MV-4-11 (cell line): ENCODE data around the gene NR4A3.

Experiments
- DNase-seq: peaks from one replicate; lab custom pipeline; 2025; lab: John Stamatoyannopoulos, UW

Gene NR4A3

GRCh38 chr9:99814359-99814758, 7.3 kb upstream of the NR4A3 start:
- DNase-seq, result no peak

- no peak for DNase-seq
These were observed 5.3 kb upstream of the NR4A3 start for GRCh38 chr9:99816392-99816791.

GRCh38 chr9:99818500-99818899, 3.2 kb upstream of the NR4A3 start:
- no peak for DNase-seq

DNA sequence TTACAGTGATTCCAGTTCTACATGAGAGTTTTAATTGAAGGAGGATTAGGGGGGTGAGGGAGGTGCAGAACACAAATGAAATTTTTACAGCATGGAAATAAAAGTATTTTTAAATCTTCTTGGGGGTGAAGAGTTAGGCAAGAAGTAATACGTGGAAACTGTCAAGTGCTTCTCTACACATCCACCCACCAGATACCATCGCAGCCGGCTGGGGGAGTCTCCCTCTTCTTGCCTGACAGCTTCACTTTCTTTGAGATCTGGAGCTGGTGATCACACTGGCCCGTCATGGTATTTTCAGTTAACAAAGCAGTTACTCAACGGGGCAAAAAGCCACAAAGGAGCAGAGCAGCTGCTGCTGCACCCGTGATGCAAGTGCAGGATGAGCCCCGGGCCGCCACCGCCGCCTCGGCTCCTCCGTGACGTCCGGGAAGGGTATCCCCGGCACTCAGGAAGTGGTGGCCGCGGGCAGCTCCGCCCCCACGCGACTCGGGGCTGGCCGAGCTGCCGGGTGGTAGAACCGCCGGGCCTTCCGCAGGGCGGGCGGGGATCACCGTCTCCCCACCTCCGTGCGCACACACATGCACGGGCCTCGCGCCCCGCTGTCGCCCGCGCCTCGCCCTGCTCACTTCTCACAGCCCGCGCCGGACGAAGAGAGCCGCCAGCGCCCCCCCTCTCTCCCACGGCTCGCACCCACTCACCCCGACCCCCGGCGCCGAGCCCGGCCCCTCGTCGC, 2.4 kb upstream of the NR4A3 start:
- peak; percentile 97 for DNase-seq

DNA sequence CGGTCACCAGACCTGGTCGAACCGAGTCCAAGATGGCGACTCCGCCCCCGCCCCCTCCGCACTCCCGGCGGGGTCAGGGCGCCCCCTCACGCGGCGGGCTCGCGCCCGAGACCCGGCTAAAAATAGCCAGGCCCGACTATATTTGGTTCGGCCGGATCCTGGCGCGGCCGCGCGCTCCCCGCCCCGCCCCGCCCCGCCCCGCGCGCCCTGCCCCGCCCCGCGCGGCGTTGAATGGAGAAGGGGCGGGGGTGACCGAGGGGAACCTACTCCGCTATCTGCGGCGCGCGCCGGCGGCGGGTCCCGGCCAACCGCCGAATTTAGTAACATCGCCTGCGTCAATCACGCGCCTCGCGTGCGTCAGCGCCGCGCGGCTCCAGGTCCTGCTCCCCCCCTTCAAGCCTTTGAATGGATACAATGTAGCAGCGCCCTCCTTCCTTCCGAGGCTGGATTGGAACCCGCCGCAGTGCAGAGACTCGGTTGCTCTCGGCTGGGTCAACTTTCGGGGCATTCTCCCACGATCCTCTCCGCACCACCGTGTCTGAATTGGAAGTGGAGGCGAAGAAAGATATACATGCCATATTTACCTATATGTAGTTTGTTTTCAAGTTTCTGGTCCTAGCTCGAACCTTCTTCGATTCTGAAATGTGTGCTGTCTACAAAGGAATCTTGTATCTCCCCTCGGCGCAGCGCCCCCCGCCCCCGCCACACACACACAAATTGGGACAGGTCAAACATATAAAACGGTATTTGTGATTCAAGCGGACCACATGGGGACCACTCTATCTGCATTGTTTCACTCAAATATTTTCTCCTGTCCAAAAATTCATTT, 1.6 kb upstream of the NR4A3 start:
- peak; percentile 92 for DNase-seq

- DNase-seq, result peak; percentile 50
These were observed 845 bp upstream of the NR4A3 start for GRCh38 chr9:99820685-99821395.

GRCh38 chr9:99822109-99822805, 572 bp downstream of the NR4A3 start:
- peak; percentile 31 for DNase-seq

DNA sequence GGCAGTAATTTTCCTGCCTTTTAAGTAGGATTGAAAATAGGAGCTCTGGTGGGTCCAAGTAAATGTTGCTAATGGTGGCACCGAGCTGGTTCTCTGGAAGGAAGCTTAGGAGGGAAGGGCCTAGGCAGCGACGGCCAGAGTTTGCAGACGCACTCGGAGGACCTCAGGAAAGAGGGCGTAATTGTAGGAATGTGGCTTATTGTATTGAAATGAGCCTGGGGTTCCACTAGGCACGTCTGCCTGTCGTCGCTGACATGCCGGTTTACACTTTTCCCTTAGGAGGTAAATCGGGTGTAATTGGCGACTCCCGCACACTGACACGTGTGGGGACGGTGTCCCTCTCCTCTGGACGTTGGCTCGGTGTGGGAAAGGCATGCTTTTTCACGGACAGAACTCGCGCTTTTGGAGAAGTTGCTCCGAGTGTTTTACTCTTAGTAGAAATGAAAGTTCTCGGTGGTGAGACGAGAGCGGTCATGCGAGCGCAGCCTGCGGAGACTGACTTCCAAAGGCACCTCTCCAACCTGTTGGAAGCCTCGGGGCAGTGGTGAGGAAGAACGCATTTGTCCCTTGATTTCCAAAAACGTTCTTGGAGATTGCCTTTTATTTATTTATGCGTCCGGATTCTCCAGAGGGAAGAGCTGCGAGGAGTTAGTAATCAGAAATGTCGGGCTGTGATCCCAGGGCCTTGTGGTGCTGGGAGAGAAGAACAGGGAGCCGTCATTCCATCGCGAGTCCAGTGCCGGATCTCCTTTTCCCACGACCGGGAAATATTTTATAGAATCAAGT, 1.3 kb downstream of the NR4A3 start:
- DNase-seq, result no peak

GRCh38 chr9:99823681-99824377, 2.1 kb downstream of the NR4A3 start:
- DNase-seq, result no peak

DNA sequence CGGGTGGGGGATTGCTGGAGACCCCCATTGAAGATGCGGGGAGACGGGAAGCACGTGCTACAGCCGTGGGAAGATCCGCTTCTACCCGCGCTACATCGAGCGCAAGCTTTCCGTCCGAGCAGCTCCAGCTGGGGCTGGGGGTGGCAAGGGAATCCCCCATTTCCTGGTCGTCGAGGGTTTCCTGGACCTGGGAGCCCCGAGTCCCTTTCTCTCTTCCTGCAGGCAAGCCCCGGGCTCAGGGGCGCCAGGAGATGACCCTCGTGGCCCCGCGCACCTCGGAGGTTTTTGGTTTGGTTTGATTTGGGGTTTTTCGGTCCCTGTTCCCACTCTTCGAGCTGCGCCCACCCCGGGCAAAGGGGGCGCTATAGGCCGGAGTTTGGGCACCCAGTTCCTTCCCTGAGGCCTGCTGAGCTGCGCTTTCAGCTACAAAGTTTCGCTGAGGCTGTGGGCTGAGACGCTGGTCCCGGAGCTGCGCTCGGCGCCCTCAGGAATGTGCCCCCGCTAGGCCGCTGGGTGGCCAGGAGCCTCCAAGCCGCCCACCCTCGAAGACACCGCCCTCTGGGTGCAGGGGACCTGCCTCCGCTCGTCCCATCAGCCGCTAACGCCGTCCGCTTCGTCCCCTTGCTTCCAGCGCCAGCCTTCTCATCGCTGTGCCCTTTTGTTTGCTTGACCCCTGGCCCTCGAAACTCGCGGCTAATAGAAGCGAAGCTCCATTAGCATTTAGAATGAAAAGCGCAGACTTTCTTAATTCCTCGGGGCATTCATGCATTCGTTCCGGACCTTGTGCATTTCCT, 2.9 kb downstream of the NR4A3 start:
- DNase-seq, result peak; percentile 13

- no peak for DNase-seq
These were observed 3.7 kb downstream of the NR4A3 start for GRCh38 chr9:99825172-99826046.

- no peak for DNase-seq
These were observed 4.9 kb downstream of the NR4A3 start for GRCh38 chr9:99826579-99826978.

DNA sequence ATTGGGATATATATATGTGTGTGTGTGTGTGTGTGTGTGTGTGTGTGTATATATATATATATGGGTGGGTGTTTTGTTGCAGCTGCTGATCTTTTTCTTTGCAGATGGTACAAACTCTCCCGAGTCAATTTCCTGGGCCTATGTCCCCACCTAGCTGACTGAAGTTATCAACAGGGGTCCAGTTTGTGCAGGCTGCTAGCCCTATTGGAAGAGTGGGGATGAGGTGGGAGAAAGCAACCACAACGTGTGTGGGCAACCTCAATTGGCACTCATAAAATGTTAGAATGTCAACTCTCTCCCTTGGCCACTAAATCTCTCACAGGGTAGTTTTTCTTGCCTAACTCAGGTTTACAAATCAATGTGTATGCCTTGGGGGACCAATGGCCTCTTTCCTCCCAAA, 5.6 kb downstream of the NR4A3 start:
- DNase-seq, result no peak

DNA sequence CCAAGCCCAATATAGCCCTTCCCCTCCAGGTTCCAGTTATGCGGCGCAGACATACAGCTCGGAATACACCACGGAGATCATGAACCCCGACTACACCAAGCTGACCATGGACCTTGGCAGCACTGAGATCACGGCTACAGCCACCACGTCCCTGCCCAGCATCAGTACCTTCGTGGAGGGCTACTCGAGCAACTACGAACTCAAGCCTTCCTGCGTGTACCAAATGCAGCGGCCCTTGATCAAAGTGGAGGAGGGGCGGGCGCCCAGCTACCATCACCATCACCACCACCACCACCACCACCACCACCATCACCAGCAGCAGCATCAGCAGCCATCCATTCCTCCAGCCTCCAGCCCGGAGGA, 6.3 kb downstream of the NR4A3 start:
- no peak for DNase-seq

GRCh38 chr9:99828417-99829176, 6.9 kb downstream of the NR4A3 start:
- DNase-seq, result no peak

GRCh38 chr9:99831857-99832557, 10.3 kb downstream of the NR4A3 start:
- DNase-seq, result no peak

DNA sequence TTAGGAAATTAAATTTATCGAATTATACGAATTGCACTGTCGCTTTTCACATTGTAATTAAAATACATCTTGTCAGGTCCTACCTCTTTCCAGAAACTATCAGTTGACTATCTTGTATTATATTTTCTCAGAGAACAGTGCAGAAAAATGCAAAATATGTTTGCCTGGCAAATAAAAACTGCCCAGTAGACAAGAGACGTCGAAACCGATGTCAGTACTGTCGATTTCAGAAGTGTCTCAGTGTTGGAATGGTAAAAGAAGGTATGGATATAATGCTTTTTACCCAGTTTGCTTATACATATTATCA, 10.8 kb downstream of the NR4A3 start:
- no peak for DNase-seq

- no peak for DNase-seq
These were observed 12.1 kb downstream of the NR4A3 start for GRCh38 chr9:99833735-99834134.
